KBM-7 (cell line): ENCODE measurements around the gene TAS1R2.
"Not testable (repeated sequence)": the region's sequence is repeated elsewhere in the genome, so short reads cannot be mapped to it uniquely, and the experiment has no call there.

Source experiments
- DNase-seq: peaks from one replicate; pipeline ENCODE4 v3.0.0-alpha.2; 2015
- in situ Hi-C: fragments of 300-500 bp; cut with MboI; formaldehyde crosslinking; loops from 2 replicates; pipeline ENCODE4 v1.14.3; 2020; ENCODE audit warnings: low sequenced_read_pairs, low pct_unique_long_range_greater_than_20kb, mixed read lengths

TAS1R2 gene

DNA sequence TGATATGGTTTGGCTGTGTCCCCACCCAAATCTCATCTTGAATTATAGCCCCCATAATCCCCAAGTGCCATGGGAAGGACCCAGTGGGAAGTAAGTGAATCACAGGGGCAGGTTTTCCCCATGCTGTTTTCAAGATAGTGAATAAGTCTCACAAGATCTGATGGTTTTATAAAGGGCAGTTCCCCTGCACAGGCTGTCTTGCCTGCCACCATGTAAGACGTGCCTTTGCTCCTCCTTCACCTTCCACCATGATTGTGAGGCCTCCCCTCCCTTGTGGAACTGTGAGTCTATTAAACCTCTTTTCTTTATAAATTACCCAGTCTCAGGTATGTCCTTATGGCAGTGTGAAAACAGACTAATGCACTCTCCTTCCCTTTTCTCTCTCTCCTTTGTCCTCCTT, 27.1 kb downstream of the TAS1R2 start:
- not testable (repeated sequence) for DNase-seq

DNA sequence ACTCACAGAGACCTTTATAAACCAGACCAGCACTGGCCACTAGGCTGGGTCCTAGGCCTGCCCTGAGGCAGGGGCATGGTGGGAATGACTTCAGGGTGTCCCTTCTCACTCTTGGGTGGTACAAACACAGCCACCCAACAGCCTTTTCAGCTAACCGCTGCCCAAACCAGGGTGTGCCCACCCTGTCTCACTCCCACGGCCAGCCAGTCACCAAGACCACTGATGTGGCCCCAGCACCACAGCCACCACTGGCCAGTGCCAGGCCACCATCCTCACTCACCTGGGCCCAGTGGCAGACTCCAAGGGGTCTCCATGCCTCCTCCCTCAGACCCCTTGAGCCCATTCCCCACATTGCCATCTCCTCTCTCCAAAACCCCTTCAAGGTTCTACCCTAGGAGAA, 27.8 kb downstream of the TAS1R2 start:
- no peak for DNase-seq
- in situ Hi-C loops, result no loop called here

More for the DNA sequence above, 27.1 kb downstream of the TAS1R2 start:
- in situ Hi-C loops, result not testable (repeated sequence)

- in situ Hi-C loops, result no loop called here
- no peak for DNase-seq
These were observed 28.9 kb downstream of the TAS1R2 start for GRCh38 chr1:18830596-18830995.

DNA sequence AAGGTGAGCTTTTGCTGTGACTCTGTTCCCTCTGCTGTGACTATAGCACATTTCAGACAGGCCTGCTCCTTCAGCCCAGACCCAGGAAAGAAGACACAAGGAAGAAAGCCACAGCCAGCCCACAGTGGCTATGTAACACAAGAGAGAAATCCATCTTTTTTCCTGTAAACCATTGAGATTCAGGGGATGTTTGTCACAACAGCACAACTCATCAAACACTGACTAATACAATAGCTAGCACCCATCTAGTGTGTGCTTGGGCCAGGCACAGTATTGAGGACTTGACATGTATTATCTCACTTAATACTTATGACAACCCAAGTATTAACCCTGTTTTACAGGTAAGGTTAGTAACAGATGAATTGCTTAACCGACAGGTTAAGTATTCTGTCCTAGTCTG, 29.8 kb downstream of the TAS1R2 start:
- in situ Hi-C loops, result no loop called here
- DNase-seq, result no peak

DNA sequence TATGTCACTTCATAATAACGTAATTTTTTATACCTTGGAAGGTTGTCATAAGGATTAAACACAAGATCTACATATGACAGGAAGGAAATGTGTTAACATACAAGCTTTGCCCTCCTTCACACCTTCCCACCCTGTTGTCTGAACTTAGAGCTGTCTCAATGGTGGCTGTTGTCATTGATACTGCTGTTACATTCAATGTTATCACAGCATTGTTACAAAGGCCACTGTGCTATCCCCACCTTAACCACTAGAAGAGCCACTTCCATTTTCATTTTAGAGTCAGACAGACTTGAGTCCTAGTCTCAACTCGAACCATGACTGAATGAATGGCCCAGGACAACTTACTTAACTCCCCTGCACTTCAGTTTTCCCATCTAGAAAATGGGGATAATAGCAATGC, 31.2 kb downstream of the TAS1R2 start:
- no peak for DNase-seq
- in situ Hi-C loops, result no loop called here

- DNase-seq, result no peak
- in situ Hi-C loops, result loop anchor here (25.0 kb wide), 1 partner anchor 211 kb away; no protein-coding TSS in a partner anchor
These were observed 36.0 kb downstream of the TAS1R2 start for GRCh38 chr1:18823438-18823837.

GRCh38 chr1:18820791-18821641, 38.4 kb downstream of the TAS1R2 start:
- in situ Hi-C loops, result loop anchor here (25.0 kb wide), 1 partner anchor 209 kb away; no protein-coding TSS in a partner anchor

GRCh38 chr1:18819986-18820790, 39.3 kb downstream of the TAS1R2 start:
- DNase-seq, result no peak
- in situ Hi-C loops, result loop anchor here (25.0 kb wide), 1 partner anchor 208 kb away; no protein-coding TSS in a partner anchor

More at GRCh38 chr1:18820791-18821641, 38.4 kb downstream of the TAS1R2 start:
- peak; percentile 59 for DNase-seq

GRCh38 chr1:18819203-18819602, 40.3 kb downstream of the TAS1R2 start:
- in situ Hi-C loops, result loop anchor here (25.0 kb wide), 1 partner anchor 207 kb away; no protein-coding TSS in a partner anchor
- DNase-seq, result no peak

GRCh38 chr1:18817795-18818435, 41.5 kb downstream of the TAS1R2 start:
- DNase-seq, result no peak
- in situ Hi-C loops, result loop anchor here (25.0 kb wide), 1 partner anchor 206 kb away; no protein-coding TSS in a partner anchor

DNA sequence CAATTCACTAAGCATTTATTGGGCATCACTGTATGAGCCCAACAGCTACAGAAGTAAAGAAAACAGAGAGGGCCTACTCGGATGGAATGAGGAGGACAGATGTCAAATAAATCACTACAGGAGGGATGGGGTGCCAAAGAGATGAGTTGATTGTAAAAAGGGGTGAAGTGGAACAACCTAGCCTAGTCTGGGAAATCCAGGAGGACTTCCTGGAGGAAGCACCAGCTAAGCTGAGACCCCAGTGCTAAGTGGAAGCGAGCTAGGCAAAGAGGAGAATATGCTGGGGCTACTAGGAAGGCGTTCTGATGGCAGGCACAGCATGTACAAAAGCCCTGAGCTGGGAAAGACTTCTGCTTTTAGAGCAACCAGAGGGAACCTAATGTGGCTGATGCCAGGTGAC, 42.1 kb downstream of the TAS1R2 start:
- no peak for DNase-seq
- in situ Hi-C loops, result loop anchor here (25.0 kb wide), 1 partner anchor 205 kb away; no protein-coding TSS in a partner anchor

DNA sequence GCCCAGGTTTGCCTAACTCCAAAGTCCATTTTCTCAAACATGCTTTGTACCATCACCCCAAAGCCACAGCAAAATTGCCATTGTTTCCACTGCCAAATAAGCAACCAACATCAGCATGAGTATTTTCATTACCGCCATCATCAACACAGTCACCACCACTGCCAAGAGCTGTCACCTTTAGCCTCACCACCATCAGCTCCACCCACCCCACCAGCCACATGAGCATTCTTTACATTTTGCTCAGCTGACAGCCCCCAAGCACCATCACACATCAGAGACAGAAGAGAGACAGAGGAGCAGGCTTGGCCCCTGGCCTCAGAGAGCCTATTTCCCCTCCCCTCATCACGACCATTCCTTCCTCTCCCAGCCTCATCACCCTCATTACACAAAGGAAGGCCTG, 42.7 kb downstream of the TAS1R2 start:
- in situ Hi-C loops, result loop anchor here (25.0 kb wide), 1 partner anchor 205 kb away; no protein-coding TSS in a partner anchor
- DNase-seq, result no peak

- in situ Hi-C loops, result loop anchor here (25.0 kb wide), 1 partner anchor 203 kb away; no protein-coding TSS in a partner anchor
- DNase-seq, result no peak
These were observed 44.5 kb downstream of the TAS1R2 start for GRCh38 chr1:18814874-18815531.

DNA sequence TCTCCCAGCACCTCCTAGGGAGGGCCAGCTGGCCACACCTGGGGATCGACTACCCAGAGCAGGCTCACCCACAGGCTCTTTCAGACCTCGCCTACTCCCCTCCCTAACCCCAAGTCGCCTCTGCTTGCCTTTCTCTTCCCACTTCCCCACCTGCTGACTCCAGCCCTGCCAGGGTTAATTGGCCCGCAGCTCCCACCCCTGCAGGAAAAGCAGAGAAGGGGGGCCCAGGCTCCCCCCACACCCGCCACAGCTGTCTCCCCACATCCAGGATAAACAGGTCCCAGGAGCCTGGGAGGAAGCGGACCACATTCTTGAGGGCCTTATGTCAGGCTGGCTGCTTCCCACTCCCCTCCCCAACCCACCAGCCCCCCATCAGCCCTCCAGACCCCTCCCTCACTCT, 45.0 kb downstream of the TAS1R2 start:
- in situ Hi-C loops, result loop anchor here (25.0 kb wide), 1 partner anchor 202 kb away; no protein-coding TSS in a partner anchor

DNA sequence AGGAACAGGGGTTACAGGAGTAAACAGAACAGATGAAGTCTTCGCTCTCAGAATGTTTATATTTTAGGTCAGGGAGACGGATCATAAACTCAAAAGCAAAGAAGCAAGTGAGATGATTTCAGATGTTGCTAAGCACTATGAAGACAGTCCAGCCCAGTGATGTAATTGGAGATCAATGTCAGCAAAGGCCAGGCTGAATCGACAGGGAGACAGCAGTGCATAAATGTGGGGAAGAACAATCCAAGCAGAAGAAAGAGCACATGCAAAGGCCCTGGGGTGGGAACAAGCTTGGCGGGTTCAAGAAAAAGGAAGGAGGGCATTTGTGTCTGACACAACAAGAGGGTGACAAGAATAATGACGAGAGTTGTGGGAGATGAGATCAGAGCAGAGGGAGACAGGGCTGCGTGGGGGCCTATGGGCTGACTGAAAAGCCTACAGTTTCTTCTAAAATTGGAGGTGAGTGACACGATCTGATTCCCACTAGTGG, 47.0 kb downstream of the TAS1R2 start:
- DNase-seq, result no peak
- in situ Hi-C loops, result loop anchor here (25.0 kb wide), 1 partner anchor 200 kb away; no protein-coding TSS in a partner anchor

More for the DNA sequence above, 45.0 kb downstream of the TAS1R2 start:
- no peak for DNase-seq

GRCh38 chr1:18811733-18812452, 47.6 kb downstream of the TAS1R2 start:
- no peak for DNase-seq
- in situ Hi-C loops, result loop anchor here (25.0 kb wide), 1 partner anchor 200 kb away; no protein-coding TSS in a partner anchor
